PC-3 (cell line): ENCODE results near the gene SDK1.

Experiments
- EZH2 ChIP-seq: fragments of 300-600 bp; sonication (generic); IDR thresholded peaks from one replicate; pipeline ENCODE4 v1.6.1; 2017; ENCODE audit warnings: antibody characterized with exemption, mild to moderate bottlenecking, low read length; ENCODE audit not compliant: unreplicated experiment
- EZH2phosphoT487 ChIP-seq: fragments of 300-600 bp; sonication (generic); IDR thresholded peaks from 2 replicates; pipeline ENCODE4 v1.6.1; 2018; ENCODE audit warnings: mild to moderate bottlenecking, antibody characterized with exemption, low read length, borderline replicate concordance
- TF ChIP-seq, protein P1 (sequence below): fragments of 300-600 bp; sonication (generic); conservative IDR thresholded peaks from 2 replicates; pipeline ENCODE4 v1.5.1; 2017; ENCODE audit warnings: antibody characterized with exemption, low read depth, mild to moderate bottlenecking, low read length

GRCh38 chr7:3753868-3754267 lies 452.8 kb downstream of the SDK1 start:
- TF ChIP-seq, protein P1, sequence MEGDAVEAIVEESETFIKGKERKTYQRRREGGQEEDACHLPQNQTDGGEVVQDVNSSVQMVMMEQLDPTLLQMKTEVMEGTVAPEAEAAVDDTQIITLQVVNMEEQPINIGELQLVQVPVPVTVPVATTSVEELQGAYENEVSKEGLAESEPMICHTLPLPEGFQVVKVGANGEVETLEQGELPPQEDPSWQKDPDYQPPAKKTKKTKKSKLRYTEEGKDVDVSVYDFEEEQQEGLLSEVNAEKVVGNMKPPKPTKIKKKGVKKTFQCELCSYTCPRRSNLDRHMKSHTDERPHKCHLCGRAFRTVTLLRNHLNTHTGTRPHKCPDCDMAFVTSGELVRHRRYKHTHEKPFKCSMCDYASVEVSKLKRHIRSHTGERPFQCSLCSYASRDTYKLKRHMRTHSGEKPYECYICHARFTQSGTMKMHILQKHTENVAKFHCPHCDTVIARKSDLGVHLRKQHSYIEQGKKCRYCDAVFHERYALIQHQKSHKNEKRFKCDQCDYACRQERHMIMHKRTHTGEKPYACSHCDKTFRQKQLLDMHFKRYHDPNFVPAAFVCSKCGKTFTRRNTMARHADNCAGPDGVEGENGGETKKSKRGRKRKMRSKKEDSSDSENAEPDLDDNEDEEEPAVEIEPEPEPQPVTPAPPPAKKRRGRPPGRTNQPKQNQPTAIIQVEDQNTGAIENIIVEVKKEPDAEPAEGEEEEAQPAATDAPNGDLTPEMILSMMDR = no peak
- TF ChIP-seq EZH2 = no peak
- no peak for TF ChIP-seq EZH2phosphoT487
